GM12865 (cell line): ENCODE results near the gene GRID2.
"Not testable (repeated sequence)": the region's sequence is repeated elsewhere in the genome, so short reads cannot be mapped to it uniquely, and the experiment has no call there.

ENCODE experiments used
- DNase-seq: peaks from one replicate; pipeline ENCODE4 v3.0.0; 2010; ENCODE audit warnings: low read depth
- H3K4me3 ChIP-seq: 2 replicates; pipeline ENCODE4 v1.5.1; 2011; ENCODE audit warnings: mild to moderate bottlenecking, low read depth, low read length, control low read depth
- TF ChIP-seq, protein P1 (sequence below): IDR thresholded peaks from 2 replicates; pipeline ENCODE4 v1.5.1; 2011; ENCODE audit warnings: low read length, control low read depth, low read depth, inconsistent platforms; ENCODE audit not compliant: insufficient read depth; ENCODE audit errors: missing control alignments

The GRID2 gene

DNA sequence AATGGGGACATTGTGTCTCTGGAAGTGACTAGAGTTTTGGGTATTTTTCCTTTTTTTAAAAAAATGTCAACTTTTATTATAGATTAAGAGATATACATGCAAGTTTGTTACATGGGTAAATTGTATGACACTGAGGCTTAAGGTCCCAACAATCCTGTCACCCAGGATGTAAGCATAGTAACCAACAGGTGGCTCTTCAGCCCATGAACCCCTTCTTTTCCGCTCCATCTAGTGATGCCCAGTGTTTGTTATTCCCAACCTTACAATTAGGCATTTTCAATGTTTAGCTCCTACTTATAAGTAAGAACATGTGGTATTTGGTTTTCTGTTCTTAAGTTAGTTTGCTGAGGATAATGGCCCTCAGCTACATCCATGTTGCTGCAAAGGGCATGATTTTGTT, 102.7 kb downstream of the GRID2 start:
- TF ChIP-seq, protein P1, sequence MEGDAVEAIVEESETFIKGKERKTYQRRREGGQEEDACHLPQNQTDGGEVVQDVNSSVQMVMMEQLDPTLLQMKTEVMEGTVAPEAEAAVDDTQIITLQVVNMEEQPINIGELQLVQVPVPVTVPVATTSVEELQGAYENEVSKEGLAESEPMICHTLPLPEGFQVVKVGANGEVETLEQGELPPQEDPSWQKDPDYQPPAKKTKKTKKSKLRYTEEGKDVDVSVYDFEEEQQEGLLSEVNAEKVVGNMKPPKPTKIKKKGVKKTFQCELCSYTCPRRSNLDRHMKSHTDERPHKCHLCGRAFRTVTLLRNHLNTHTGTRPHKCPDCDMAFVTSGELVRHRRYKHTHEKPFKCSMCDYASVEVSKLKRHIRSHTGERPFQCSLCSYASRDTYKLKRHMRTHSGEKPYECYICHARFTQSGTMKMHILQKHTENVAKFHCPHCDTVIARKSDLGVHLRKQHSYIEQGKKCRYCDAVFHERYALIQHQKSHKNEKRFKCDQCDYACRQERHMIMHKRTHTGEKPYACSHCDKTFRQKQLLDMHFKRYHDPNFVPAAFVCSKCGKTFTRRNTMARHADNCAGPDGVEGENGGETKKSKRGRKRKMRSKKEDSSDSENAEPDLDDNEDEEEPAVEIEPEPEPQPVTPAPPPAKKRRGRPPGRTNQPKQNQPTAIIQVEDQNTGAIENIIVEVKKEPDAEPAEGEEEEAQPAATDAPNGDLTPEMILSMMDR: no peak
- no peak overlapping the region for H3K4me3 ChIP-seq
- DNase-seq: no peak

DNA sequence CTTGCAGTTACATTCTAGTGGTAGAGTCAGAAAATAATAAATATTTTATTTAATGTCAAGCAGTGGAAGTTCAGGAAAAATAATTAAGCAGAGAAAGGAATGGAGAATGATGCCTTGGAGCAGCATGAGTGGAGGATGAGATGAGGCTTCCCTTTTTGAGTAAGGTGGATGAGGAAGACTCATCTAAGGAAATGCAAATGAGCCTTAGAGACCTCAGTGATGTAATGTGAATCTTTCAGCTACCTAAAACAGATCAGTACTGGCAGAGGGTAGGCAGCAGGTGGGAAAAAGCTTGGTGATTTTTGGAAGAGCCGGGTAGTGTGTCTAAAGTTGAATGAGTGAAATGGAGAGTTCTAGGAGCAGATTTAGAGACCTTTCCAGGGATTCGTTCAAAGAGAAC, 118.2 kb downstream of the GRID2 start:
- peak; percentile 2 for DNase-seq
- TF ChIP-seq, protein P1: no peak
- no peak overlapping the region for H3K4me3 ChIP-seq

- H3K4me3 ChIP-seq: no peak overlapping the region
- DNase-seq: no peak
- TF ChIP-seq, protein P1: no peak
Measured at GRCh38 chr4:92433272-92433758, 129.5 kb downstream of the GRID2 start.

DNA sequence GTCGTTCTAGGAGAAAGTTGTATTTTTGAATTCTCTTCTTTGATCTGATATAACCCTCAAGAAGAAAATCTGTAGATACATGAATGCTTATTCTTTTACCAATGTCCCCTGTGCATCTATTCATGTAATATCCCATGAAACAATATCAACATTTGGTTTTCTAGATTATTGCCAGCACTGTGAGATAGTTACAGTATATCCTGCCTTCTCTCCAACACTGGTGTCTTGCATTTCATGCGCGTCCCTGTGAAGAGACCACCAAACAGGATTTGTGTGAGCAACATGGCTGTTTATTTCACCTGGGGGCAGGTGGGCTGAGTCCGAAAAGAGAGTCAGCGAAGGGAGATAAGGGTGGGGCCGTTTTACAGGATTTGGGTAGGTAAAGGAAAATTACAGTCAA, 135.0 kb downstream of the GRID2 start:
- not testable (repeated sequence) for H3K4me3 ChIP-seq, DNase-seq

GRCh38 chr4:92442131-92442530, 138.4 kb downstream of the GRID2 start:
- not testable (repeated sequence) for H3K4me3 ChIP-seq, DNase-seq

DNA sequence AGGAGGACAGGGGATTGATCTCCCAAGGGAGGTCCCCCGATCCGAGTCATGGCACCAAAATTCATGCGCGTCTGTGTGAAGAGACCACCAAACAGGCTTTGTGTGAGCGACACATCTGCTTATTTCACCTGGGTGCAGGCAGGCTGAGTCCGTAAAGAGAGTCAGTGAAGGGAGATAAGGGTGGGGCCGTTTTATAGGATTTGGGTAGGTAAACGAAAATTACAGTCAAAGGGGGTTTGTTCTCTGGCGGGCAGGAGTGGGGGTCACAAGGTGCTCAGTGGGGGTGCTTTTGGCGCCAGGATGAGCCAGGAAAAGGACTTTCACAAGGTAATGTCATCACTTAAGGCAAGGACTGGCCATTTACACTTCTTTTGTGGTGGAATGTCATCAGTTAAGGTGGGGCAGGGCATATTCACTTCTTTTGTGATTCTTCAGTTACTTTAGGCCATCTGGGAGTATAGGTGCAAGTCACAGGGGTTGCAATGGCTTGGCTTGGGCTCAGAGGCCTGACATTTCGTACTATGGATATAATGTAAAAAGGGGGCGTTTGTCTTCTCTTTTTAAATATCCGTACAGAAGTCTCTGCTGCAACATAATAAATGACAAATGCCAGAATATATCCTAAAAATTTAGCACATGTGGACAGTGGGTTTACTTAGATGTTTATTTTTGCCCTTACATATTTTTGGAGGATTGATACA, 140.5 kb downstream of the GRID2 start:
- H3K4me3 ChIP-seq: not testable (repeated sequence)

DNA sequence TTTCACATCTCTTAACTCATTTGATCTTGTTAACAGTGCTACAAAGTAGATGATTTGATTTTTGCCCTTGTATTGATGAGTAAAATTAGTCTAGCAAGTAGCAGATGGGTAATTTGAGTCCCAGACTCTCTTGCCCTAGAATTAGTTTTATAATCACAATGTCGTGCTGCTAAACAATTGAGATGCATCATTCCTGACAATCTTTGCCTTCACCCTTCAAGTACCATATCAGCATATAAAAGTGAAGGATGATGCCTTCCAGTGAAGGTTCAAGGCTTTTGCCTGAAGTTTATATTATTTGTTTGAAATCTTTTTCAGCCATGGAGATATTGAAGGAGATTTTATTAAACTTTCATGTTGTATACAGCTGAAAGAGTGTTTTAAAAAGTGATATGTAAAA, 141.4 kb downstream of the GRID2 start:
- H3K4me3 ChIP-seq: no peak overlapping the region
- TF ChIP-seq, protein P1: no peak

More for the DNA sequence above, 140.5 kb downstream of the GRID2 start:
- DNase-seq: not testable (repeated sequence)

GRCh38 chr4:92447255-92447905, 143.6 kb downstream of the GRID2 start:
- TF ChIP-seq, protein P1: no peak
- DNase-seq: no peak
- H3K4me3 ChIP-seq: no peak overlapping the region

More for the DNA sequence above, 141.4 kb downstream of the GRID2 start:
- DNase-seq: no peak

DNA sequence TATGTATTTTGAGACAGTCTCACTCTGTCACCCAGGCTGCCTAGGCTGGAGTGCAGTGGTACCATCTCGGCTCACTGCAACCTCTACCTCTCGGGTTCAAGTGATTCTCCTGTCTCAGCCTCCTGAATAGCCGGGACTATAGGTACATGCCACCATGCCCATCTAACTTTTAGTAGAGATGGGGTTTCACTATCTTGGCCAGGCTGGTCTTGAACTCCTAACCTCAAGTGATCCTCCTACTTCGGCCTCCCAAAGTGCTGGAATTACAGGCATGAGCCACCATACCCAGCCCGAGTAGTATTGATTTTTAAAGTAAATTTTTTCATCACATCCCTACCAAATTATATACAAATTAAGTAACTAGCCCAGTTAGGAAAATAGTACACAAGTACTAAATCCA, 144.4 kb downstream of the GRID2 start:
- not testable (repeated sequence) for H3K4me3 ChIP-seq, DNase-seq
